Adrenal gland (tissue), 5 donors: ENCODE results near the gene FBRSL1.

Experiments used
- CTCF ChIP-seq, 6 experiments: fragments of 450-650 bp in 4 of 6; fragments of 200-600 bp in 2 of 6; sonication (generic) in 1 of 6; IDR thresholded peaks; 1 replicate in 5 of 6; 2 replicates in 1 of 6; pipeline versions ENCODE4 v1.5.1 to v1.8.0; 2016 to 2021; ENCODE audit warnings: antibody characterized with exemption in 6 of 6, mild to moderate bottlenecking in 2 of 6, moderate library complexity in 1 of 6
- POLR2A ChIP-seq, 2 donors: fragments of 450-650 bp; IDR thresholded peaks; one replicate each; pipeline ENCODE4 v1.6.1; 2017; ENCODE audit warnings: antibody characterized with exemption in 2 of 2, mild to moderate bottlenecking in 2 of 2, moderate library complexity in 1 of 2
- donor health status: DM: no; HTN: no; CAD: no.

- no peak for TF ChIP-seq POLR2A (IDR thresholded peaks at IDR 0.05)
- no peak for TF ChIP-seq CTCF (IDR thresholded peaks at IDR 0.05)
These were observed 48.7 kb downstream of the FBRSL1 start for GRCh38 chr12:132538663-132538990.
